KBM-7 (cell line): ENCODE data around the gene FGGY.
"Not testable (repeated sequence)": the region's sequence is repeated elsewhere in the genome, so short reads cannot be mapped to it uniquely, and the experiment has no call there.

Experiments
- DNase-seq: peaks from one replicate; pipeline ENCODE4 v3.0.0-alpha.2; 2015
- in situ Hi-C: fragments of 300-500 bp; cut with MboI; formaldehyde crosslinking; loops from 2 replicates; pipeline ENCODE4 v1.14.3; 2020; ENCODE audit warnings: low sequenced_read_pairs, low pct_unique_long_range_greater_than_20kb, mixed read lengths

The FGGY gene

DNA sequence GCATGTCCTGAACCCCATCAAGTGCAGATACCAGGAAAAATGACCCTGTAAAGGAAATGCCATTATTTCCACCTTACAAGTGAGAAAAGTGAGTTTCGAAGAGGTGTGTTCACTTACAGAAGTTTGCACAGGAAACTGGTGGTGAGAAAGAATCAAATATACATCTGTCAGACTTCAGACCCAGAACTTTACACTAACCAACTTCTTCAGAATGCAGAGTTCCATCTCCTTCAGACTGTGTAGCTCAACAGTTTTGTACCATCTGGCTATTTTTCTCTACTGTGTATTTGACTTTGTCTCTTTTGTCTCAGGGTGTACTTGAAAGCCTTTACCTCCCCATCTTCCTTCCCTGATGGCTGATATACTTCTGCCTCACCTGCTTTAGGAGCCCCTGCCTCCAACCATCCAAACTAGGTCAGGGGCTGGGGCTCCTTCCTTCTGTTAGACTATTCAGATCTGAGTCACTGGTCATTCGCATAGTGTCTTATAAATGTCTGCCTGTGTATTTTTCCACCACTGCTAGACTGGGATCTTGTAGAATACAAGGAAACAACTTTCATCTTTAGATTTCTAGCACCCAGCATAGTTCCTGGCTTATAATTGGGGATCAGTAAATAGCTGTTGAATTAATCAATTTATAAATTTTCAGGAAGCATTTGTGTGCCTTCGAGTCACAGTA, 247.9 kb downstream of the FGGY start:
- in situ Hi-C loops, result no loop called here
- DNase-seq, result no peak

DNA sequence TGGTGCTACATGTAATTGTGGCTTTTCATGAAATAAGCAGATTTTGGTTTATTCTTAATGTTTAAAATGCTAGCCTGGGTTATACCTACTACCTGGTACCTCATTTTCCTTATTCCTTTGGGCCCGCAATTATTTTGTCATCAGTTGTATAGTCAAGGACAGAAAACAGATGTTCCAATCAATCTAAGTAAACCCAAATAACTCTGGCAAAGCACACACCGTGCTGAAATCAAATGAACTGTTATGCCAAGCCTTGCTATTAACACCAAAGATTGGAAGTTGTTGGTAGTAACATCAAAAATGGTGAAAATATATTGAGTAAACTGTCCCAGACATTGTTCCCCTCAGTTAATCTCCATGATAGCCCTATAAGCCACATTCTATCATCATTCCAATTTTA, 248.9 kb downstream of the FGGY start:
- in situ Hi-C loops, result no loop called here
- DNase-seq, result no peak

DNA sequence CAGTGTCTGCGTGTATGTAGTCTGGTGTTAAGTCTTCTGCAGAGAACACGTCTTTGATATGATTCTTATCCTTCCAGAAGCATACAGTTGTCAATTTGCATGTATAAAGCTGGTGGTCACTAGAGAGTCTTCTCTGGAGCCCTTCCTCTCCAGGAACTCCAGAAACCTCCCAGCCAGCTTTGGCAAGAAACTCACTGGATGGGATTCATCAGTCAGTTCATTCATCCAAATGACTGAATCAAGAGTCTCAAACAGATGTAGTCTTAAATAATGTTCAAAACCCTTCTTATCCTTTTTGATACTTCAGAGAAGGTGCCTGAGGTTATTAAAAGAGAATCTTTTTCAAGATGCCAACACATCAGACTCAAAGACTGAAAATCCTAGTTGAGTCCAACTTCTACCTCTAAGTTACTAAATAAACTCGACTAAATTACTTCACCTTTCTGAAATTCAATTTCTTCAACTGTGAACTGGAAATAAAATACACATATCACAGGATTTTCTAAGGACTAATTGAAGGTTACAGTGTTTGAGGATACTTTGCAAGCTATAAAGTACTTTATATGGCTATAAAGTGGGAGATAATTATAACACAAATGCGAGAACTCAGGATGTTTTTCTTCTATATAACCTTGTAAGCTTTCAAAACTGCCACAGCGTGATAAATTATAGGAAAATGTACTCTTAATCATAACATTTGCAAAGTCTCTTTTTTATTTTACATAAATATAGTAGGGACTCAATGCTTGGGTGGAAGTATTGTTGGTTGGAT, 252.4 kb downstream of the FGGY start:
- no peak for DNase-seq
- in situ Hi-C loops, result no loop called here

DNA sequence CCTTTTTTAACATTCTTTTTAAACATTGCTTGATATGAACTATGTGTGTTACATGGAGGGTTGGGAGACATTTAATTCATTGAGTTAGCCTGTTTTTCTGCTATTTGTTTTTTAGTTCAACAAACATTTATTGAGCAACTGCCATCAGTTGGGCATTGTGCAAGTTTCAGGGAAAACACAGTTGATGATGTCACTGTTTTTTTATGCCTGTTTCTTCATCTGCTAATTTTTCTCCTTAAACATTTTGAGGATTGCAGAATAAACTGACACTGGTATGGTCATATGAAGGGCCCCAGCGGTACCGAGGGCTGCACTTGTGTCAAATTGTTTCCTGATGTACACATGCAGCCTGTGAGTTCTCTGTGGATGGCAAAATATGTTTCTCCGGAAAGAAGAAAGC, 253.0 kb downstream of the FGGY start:
- DNase-seq, result no peak

DNA sequence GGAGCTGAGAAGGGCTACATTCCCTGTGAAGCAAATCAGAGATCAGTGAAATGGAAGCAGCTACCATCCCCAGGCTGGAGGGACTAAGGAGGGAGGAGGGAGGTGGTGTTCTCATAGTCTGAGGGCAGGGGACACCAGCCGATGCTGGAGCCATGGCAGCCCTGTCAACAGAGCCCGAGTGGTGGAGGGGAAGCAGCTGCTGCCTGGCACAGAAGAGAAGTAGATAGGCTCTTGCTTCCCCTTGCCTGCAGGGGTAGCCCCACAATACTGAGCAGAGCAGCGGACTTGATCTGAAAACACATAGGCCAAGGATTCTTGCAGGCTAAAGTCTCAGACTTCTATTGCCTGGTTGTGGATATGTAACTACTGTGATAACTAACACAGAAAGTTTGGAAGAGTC, 255.1 kb downstream of the FGGY start:
- DNase-seq, result no peak
- in situ Hi-C loops, result no loop called here

More for the DNA sequence above, 253.0 kb downstream of the FGGY start:
- in situ Hi-C loops, result no loop called here

DNA sequence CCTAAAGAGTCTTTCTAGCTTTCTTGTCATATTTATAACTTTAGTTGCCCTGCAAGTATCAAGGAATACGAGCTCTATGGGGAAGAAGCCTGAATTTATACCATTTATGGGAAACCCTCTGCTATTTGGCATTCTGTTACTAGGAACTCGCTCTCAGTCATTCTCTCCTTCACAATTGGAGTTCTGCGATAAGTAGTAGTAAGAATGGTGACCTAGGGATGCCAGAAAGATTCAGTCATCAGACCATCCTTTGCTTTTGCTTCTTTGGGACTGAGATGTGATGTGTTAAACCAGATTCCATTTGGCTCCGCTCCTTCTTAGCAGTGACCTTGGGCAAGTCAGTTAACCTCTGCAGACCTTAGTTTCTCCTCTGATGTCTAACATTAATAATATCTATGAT, 256.5 kb downstream of the FGGY start:
- in situ Hi-C loops, result no loop called here
- DNase-seq, result no peak

DNA sequence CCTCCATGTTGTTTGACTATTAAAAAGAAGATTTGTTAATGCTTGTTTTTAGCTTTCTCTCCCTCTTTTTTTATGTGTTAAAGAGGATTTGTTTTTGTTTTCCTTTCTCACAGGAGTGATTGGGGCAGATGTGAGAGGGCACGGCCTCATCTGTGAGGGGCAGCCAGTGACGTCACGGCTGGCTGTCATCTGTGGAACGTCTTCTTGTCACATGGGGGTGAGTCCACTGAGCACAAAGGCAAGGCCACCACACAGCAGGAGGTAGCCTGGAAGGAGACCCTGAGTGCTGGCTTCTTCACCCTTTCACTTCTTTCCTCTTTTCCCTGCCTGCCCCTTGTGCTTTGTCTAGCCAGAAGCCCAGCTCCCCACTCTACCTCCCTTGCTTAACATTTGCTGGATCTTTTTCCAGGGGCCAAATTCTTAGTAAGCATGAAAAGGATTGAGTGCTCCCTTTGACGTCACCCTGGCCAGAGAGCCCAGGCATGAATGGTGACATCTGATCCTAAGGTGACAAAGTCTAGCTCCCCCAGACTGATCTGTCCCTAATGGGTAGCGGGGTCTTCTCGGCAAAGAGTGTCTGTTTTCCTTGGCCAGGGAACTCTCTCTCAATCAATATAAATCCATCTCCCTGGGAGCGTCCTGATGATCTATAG, 257.2 kb downstream of the FGGY start:
- in situ Hi-C loops, result no loop called here
- DNase-seq, result no peak

DNA sequence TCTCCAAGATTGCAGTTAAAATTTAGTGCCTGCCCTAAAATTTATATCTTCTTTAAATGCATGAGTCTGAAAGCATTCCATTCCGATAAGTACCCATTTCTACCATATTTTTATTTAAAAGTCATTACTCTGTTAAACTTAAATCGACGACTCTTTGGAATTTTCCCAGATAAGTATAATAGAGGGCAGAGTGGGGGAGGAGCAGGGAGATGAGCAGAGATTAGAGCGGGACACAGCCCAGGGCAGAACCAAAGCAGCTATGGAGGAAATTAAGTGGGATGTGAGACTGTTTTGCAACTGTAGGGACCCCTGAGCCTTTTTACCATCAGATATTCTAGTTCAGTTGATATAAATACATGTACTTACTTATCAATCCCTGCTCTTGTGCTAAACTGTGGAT, 257.9 kb downstream of the FGGY start:
- in situ Hi-C loops, result no loop called here
- DNase-seq, result no peak

DNA sequence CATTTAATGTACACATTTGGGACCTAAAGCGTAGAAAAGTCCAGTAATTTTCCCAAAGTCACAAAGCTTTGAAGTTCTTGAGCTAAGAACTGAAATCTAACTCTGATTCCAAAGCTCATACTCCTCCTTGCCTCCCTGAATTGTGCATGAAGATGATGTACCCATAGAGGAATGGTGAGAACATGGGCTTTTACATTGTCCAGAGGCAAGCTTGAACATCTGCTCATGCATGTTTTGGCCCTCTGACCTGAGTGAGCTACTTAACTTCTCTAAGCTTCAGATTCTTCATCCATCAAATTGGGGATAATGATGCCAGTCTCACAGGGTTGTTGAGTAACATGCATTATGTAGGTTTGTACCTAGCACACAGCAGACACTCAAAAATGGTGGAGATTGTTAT, 259.5 kb downstream of the FGGY start:
- DNase-seq, result no peak
- in situ Hi-C loops, result no loop called here

DNA sequence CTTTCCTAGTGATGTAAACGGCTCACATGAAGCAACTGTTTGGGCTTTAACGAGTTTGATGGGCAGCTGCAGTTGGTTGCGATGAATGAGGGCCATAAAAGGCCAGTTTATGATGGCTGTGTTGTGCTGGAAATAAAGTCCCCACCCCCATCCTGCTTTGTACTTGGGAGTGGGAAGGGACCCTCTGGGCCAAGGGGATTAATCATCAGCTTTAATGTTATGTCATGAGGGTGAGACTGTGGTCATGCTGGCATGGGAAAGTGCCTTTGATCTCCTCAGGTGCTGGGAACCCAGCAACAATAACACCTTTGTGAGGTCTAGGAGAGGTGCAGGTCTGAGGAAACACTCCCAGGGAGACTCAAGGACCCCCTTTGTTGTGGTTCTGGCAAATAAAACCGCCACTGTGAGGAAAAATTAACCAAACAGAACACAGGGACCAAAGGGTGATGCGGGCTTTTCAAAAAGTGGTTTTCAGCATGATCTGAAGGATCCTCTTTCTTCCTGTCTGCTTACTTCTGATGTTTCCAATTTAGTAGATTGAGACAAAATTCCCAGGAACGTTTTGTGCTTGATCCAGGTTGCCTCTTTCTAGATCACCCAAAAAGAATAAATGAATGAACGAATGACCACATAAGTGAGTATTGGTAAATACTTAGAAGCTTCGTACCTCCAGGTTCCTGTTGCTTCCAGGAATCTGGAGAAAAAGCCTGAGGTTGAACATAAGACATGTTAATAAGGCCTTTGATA, 260.1 kb downstream of the FGGY start:
- in situ Hi-C loops, result no loop called here
- no peak for DNase-seq

DNA sequence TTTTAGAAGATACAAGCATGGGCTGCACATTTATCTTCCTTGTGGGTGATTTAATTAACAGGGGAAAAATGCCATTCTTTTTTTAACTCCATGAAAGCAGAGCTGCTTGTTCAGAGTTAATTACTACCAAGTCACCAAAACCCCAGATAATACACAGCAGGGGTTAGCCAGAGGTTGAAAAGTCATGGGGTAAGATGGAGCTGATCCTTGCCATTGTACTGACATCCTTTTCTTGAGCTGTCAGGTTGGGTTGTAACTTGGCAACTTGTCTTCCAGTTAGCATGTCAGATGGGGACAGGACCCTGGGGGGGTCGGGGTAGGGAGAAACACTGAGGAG, 260.6 kb downstream of the FGGY start:
- DNase-seq, result no peak
- in situ Hi-C loops, result no loop called here

DNA sequence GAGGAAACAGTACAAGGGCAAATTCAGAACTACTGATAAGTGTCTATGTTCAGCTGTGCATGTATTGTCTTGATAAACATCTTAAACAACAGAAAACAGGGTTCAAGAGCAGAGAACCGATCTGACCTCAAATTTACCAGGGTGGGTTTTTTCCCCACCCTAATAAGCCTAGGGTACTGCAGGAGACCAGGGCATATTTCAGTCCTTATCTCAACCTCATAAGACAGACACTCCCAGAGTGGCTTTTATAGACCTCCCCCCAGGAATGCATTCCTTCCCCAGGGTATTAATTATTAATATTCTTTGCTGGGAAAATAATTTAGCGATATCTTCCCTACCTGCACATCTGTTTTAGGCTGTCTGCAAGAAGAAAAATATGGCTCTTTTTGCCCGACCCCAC, 261.7 kb downstream of the FGGY start:
- DNase-seq, in situ Hi-C loops: not testable (repeated sequence)

DNA sequence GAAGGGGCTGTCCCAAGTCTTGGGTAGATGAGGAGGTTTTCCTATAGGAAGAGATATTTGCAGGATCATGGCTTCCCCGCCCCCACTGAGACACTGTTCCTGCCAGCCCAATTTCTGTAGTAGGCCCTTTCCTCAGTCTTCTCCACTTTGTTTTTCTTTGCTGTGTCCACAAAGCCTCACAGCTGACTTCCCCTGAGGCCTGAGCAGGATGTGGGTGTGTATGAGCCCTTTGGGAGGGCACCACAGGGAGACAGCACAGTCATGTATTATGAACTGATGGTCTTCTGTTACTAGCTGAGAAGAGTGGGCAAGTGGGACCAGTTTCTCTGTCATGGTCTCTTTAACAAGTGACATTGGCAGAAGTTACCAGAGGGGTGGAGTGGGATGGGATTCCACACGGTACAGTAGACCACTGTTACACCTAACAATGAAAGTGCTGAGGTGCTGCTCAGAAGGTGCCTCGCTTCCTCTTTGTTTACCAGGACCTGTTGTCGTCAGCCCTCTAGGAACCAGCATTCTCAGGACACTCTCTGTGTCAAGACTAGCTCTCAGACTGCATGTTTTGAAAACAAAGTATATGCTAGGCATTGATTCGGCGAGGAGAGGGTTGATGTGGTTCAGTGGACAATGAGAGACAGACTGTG, 264.0 kb downstream of the FGGY start:
- peak; percentile 48 for DNase-seq

DNA sequence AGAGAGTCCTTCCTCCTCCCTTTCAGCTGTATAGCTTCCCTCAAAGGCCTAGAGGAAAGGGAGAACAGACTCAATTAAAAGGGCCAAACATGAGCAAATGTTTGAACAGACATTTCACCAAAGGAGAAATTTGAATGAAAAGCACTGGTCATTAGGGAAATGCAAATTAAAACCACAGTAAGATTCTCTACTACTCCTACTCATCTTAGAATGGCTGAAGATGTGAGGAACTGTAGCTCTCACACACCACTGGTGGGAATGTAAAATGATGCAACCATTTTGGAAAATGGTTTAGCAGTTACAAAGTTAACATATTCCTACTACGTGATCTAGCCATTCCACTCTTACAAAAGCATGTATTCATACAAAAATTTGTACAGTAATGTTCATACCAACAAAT, 264.9 kb downstream of the FGGY start:
- DNase-seq, result no peak
- in situ Hi-C loops, result no loop called here

More for the DNA sequence above, 264.0 kb downstream of the FGGY start:
- in situ Hi-C loops, result no loop called here

DNA sequence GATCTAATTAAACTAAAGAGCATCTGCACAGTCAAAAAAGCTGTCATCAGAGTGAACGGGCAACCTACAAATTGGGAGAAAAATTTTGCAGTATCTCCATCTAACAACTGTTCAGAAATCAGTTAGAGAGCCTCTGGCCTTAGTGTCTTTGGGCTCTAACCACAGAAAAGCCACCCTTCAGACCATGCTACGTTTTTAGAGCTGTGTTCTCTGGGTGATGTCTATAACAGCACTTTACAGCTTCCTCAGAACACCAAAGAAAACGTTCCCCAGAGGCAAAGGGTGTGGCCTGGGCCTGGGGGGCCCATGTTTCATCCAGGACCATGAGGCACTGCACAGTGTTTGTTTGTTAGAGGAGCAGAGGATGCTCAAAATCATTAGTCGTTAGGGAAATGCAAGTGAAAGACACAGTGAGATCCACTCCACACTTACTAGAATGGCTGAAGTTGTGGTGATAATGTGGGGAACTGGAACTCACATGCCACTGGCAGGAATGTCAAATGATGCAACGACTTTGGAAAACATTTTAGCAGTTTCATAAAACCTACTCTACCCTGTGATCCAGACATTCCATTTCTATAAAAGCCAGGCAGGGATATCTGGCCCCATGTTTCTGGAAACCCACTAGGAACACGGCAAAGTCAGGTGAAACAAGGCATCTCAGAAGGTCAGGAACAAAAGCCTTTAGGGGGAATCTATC, 267.4 kb downstream of the FGGY start:
- in situ Hi-C loops, result no loop called here
- DNase-seq, result no peak

DNA sequence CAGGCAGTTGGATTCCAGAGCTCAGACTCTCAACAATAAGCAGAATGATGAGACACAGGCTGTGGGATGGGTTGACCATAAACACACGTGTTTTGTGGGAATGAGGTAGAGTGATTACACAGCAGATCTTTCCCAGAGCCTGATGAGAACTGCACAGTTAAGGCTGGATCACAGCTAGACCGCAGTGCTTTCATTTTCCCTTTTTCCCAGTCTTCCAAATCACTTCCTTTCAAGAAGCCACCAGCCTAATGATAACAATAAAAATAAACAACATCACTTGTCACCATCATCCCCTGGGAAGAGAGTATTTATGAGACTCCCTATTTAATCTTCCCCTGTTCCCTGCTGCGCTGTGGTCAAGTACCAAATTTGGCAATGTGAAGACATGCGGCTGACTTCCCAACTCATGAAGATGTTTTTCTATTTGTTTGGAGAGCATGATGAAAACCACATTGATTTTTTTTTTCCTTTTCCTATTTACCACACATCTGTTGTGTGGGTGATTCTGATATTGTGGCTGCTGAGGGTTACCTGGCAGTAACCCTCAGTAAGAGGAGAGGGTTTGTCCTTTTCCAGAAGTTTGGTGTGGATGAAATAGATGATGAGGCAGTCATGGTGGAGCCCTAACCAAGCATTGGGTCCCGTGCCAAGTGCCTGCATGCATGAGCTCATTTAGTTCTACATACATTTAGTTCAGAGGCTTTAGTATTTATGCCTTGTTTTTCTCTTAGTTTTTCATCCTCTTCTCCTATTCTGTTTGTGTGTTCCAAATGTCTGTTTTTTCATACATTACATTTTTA, 268.9 kb downstream of the FGGY start:
- in situ Hi-C loops, result no loop called here
- no peak for DNase-seq

DNA sequence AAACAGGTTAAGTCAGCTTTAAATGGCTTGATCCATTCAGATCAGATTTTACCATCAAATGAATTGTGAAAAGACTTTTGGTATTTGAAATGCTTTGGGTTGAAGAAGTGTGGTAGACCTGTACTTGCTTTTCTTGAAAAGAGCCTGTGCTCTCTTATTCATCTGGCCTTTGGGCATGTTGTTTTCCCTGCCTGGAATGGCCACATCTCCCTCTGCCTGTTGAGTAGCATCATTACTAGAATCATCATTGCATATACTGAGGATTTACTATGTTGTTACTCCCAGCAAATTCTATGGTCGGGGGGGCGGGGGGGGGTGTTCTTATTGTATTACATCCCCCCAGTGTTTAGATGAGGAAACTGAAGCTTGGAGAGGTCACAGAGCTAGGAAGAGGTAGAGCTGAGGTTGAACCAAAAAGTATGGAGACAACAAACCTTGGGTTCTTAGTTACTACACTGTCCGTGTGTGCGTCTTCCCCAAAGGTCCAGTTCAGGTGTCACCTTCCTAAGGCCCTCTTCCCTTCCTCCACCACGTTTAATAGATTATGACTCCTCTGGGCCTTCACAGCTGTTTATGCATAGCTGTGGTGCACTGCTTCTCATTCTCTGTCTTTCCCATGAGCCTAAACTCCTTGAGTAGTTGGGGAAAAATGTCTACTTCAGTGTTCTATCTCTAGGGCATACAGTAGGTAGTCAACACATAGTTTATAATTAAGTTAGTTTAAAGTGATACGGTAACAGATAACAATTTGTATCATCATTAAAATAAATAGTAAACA, 271.5 kb downstream of the FGGY start:
- DNase-seq, result no peak
- in situ Hi-C loops, result no loop called here
